ENCODE data around the gene ZACN.

ZACN gene

DNA sequence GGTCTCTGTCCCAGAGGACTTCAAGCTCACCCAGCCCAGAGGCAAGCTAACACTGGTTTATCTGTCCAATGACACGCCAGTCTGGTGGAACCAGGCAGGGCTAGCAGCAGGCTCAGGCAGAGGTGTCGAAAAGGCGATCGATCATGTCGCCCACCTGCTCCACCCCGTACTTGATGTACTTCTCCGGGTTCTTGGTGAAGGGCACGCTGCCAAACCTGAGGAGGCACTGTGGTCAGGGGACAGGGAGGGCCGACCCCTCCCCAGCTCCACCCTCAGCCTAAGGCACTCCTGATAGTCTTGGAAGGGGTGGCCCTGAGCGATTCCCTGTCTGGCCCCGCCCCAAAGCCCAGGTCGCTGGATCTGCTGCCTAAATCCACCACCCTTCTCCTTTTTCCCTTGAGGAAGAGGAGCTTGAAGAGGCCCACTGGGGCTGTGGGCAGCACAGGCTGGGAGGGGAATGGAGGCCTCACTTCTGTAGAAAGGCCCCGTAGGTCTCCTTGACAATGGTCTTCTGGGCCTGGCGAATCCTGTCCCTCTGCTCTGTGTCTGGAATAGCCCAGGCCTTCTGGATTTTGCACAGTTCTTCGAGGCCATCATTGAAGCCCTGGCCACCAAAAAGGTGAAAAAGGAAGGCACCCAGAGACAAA is 4.7 kb downstream of the ZACN start:
- H3K27ac Mint-ChIP-seq, result no peak overlapping the region

DNA sequence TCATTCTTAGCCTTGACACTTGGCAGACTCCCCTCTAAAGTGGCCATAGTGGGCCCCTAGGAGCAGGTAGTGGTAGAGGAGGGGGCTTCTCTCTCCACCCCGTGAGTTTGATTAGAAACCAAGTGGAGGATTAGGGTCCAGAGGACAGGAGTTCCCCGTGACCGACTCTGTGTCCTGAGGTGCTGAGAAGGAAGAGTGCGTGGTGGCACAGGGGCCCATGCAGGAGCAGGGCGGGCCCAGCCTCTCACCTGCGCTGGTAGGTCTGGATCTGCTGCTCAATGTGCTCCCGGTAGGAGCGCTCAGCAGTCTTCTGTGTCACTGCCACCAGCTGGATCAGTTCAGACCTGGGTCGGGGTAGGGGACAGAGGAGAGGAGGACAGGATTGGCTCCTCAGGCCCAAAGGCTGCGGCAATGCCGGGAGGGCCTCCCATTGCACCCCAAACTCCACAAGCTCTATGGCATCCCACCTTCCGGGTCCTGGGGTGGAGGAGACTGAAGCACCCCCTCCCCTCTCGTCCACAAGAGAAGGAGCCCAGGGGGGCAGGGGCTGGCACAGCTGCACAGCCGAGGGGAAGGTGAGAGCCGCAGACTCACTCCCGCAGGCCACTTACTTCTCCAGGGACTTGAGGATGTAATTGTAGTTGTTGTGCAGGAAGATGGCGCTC is 6.2 kb downstream of the ZACN start:
- H3K4me3 Mint-ChIP-seq, result no peak overlapping the region
- no peaks in the 10 kb centered on the region for H3K4me1 Mint-ChIP-seq (ENCODE audit: low read depth)
- no peaks in the 10 kb centered on the region for H3K27me3 Mint-ChIP-seq
- no peaks in the 10 kb centered on the region for H3K9me3 Mint-ChIP-seq (ENCODE audit: low read depth)
- H3K27ac Mint-ChIP-seq, result no peak overlapping the region
- H3K36me3 Mint-ChIP-seq, result no peaks in the 10 kb centered on the region

More for the DNA sequence above, 4.7 kb downstream of the ZACN start:
- no peaks in the 10 kb centered on the region for H3K9me3 Mint-ChIP-seq (ENCODE audit: low read depth)
- H3K4me1 Mint-ChIP-seq (ENCODE audit: low read depth), result peaks cover 10% of the 10 kb centered on the region
- H3K4me3 Mint-ChIP-seq, result no peak overlapping the region
- no peaks in the 10 kb centered on the region for H3K27me3 Mint-ChIP-seq
- H3K36me3 Mint-ChIP-seq, result no peaks in the 10 kb centered on the region

DNA sequence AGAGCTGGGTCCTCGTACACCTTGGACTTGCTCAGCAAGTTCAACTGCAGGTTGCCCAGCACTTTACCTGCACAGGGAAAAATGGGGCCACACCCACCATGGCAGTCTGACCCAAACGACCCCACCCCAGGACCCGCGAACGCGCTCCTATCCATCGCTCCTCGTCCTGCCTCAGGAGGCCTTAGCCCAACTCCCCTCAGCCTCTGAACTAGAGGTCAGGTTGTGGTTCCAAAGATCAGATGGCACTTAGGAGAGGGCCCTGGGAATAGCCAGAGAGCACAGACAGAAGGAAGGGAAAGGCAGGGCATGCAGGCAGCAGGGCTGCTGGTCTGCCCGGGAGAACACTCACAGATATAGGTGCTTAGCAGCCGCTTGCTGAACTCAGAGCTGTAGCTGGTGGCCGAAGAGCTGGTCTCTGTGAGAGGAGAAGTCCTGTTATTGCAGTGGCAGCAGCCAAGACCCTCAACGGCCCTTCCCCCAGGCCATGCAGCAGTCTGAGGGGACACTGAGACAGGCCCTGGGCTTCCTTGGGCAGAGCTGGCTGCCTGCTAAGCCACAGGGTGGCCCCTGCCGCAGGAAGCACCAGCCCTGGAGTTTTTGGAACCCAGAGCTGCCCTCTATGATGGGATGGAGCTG is 6.9 kb downstream of the ZACN start:
- no peaks in the 10 kb centered on the region for H3K9me3 Mint-ChIP-seq (ENCODE audit: low read depth)
- no peaks in the 10 kb centered on the region for H3K36me3 Mint-ChIP-seq
- no peaks in the 10 kb centered on the region for H3K4me1 Mint-ChIP-seq (ENCODE audit: low read depth)
- H3K27ac Mint-ChIP-seq, result no peak overlapping the region
- H3K27me3 Mint-ChIP-seq, result no peaks in the 10 kb centered on the region
- H3K4me3 Mint-ChIP-seq, result no peak overlapping the region

DNA sequence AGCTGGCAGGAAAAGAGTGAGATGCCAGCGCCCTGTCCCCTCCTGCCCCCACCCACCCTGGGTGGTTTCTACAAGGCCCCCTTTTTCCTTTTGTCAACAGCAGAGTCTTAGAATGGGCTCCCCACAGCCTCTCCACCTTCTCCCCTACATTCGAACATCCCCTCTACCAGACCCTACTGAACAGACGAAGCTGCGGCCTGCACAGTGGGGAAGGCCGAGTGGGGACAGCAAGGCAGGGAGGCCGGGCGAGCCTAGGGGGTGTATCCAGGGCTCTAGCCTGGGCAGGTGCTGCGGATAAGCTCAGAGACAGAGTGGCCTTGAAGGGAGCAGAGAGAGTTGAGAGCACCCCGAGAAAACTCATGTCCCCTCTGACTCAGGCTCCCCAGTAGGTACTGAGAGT is 7.4 kb downstream of the ZACN start:
- H3K4me1 Mint-ChIP-seq (ENCODE audit: low read depth), result no peaks in the 10 kb centered on the region
- H3K27me3 Mint-ChIP-seq, result no peaks in the 10 kb centered on the region
- no peak overlapping the region for H3K27ac Mint-ChIP-seq
- no peaks in the 10 kb centered on the region for H3K36me3 Mint-ChIP-seq
- no peak overlapping the region for H3K4me3 Mint-ChIP-seq
- no peaks in the 10 kb centered on the region for H3K9me3 Mint-ChIP-seq (ENCODE audit: low read depth)

DNA sequence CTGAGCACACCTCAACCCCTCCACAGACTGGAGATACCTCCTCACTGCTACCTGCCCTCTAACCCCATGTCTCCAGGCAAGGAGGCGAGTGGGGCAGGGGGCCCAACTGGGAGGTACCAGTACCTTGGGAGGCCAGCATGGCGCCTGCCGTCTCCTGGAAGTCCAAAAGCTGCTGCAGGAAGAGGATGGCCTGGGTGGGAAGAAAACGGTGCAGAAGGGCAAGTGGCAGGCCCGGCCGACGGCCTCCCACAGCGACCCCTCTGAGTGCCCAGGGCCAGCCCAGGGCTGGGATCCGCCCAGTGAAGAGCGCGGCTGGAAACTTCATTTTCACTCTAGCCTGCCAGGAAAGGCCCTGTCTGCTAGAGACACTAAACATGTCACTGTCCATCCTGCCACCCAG is 8.5 kb downstream of the ZACN start:
- H3K36me3 Mint-ChIP-seq, result no peaks in the 10 kb centered on the region
- peaks cover 4% of the 10 kb centered on the region for H3K4me1 Mint-ChIP-seq (ENCODE audit: low read depth)
- no peaks in the 10 kb centered on the region for H3K27me3 Mint-ChIP-seq
- no peaks in the 10 kb centered on the region for H3K9me3 Mint-ChIP-seq (ENCODE audit: low read depth)
- no peak overlapping the region for H3K27ac Mint-ChIP-seq
- H3K4me3 Mint-ChIP-seq, result no peak overlapping the region

DNA sequence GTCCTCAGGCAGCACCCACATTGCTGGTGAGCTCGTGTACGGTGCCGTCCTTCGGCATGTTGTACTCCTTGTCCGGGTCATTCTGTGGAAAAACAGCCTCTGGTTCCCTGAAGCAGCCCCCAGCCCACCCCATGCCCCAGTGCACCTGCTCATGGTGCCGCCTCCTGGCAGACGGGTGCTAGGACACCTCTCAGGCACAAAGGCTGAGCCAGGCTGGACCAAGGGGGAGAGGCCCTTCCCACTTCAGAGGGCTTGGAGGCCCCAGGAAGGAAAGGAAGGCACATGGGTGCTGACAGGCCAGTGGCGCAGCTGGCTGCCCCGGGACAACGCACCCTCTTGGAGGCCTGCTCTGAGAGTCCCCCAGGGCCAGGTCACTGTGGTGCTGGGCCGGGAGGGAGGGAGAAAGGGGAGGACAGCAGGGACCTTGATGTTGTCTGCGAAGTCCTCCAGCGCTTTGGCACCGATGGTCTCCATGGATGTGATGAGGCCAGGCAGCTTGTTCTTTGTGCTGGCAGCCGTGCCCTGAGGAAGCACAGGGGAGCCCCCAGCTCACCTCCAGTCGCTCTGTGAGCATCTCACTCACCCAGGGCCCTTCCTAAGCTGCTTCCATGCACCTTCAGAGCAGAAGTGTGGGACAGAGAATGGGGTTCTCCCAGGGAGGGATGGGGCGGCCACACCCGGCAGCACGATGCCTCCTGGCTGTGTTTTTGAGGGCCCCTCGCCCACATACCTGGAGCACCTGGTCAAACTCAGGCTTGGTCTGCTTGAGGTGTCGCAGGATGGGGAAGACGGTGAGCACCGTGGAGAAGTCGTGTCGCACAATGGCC is 9.3 kb downstream of the ZACN start:
- no peaks in the 10 kb centered on the region for H3K9me3 Mint-ChIP-seq (ENCODE audit: low read depth)
- H3K36me3 Mint-ChIP-seq, result no peaks in the 10 kb centered on the region
- H3K27ac Mint-ChIP-seq, result no peak overlapping the region
- peaks cover 4% of the 10 kb centered on the region for H3K4me1 Mint-ChIP-seq (ENCODE audit: low read depth)
- no peak overlapping the region for H3K4me3 Mint-ChIP-seq
- no peaks in the 10 kb centered on the region for H3K27me3 Mint-ChIP-seq

DNA sequence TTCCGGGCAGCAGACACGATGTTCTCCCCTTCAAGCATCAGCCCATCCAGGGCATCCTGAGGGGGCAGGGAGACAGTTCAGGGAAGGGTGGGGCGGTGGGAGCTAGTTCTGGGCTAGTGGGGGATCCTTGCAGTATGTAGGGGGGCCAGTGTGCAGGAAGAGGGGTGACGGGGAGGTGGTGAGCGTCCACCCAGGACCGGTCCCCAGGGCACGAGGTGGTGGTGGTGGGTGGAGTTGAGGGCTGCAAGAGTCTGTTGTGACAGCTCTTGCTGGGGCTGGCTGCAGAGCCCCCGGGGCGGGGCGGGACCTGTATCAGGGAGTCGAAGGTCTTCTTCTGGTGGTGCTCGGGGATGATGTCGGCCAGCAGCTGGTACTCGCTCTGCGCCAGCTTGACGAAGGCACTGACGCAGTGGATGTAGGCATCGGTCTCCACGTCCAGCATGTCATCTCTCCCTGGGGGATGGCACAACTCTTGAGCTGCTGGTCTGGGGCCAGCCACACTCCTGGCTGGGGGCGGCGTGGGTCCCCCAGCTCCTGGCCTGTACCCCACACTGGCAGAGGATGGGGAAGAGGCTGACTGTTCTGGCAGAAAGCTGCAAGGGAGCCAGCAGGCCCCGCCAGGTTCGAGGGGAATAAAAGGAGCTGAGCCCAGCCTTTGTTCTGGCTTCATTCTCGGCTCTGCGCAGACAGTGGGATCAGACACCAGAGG is 10.0 kb downstream of the ZACN start:
- Mint-ChIP-seq H3K36me3 (no peaks in the 10 kb centered on the region), H3K27ac (no peak overlapping the region), H3K27me3 (no peaks in the 10 kb centered on the region), H3K4me1 (ENCODE audit: low read depth) (peaks cover 4% of the 10 kb centered on the region), H3K4me3 (no peak overlapping the region), H3K9me3 (ENCODE audit: low read depth) (no peaks in the 10 kb centered on the region)

DNA sequence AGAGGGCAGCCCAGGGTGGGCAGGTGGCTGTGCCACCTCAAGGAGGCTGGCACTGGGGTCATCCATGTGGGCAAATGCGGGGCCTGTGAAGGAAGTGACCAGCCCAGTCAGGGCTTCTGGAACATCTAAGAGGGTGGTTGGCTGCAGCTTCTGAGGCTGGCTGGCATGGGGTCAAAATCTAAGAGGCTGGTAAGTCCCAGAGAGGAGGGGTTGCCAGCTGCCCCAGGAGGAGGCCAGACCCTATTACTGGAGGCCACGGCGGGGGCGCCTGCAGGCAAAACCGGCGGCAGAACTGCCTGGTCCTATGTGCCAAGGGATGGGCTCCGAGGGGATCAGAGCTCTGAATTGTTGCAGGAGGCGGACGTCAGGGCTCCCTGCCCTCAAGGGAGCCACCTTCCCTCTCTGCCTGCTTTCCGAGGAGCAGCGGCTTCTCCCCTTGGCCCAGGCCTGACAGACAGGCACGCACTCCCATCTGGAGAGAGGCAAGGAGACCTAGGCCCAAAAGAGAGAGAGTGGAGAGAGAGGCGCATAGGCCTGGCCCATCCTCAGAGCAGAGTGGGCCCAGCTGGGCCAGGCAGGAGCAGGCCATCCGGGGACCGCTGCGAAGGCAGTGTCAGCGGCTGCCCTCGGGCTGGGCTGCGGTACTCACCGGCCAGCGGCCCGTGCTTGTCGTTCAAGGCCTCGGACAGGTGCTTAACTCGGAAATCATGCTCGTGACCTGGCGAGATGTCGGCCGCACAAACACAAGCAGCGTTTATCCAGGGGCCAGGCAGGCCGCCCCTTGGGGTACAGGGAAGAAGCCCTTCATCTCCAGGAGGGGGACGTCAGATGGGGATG is 10.9 kb downstream of the ZACN start:
- Mint-ChIP-seq H3K27me3 (no peaks in the 10 kb centered on the region), H3K36me3 (no peaks in the 10 kb centered on the region)

DNA sequence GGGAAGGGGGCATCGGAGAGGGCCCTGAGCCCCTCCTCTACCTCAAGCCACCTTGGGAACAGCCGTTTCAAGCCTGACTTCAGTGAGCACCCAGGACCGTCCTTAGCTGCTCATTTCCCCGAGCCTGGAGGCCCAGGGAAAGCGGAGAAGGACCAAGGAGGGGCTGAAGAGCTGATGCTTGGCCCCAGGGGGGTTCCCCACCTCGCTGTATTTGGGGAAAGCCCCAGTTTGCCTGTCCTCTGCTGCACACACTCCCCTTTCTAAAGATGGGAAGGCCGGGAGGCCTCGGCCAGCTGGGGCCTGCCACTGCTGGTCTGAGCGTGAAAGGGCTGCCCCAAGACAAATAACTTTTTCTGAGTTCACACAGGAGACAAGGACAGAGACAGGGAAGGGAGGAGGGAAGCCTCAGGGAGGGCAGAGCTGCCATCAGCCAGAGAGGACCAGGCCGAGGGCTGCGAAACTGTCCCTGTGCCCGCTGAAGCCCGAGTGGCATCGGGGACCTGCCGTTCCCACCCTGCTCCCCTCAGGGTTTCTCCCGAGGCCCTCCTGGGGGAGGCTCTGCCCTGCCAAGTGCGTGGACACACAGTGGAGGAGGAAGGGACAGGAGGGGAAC is 11.6 kb downstream of the ZACN start:
- Mint-ChIP-seq H3K9me3 (ENCODE audit: low read depth) (no peaks in the 10 kb centered on the region), H3K27me3 (no peaks in the 10 kb centered on the region), H3K4me1 (ENCODE audit: low read depth) (peaks cover 4% of the 10 kb centered on the region), H3K36me3 (no peaks in the 10 kb centered on the region), H3K4me3 (no peak overlapping the region), H3K27ac (no peak overlapping the region)

More for the DNA sequence above, 10.9 kb downstream of the ZACN start:
- Mint-ChIP-seq H3K9me3 (ENCODE audit: low read depth) (no peaks in the 10 kb centered on the region), H3K4me3 (no peak overlapping the region), H3K4me1 (ENCODE audit: low read depth) (peaks cover 4% of the 10 kb centered on the region), H3K27ac (no peak overlapping the region)

DNA sequence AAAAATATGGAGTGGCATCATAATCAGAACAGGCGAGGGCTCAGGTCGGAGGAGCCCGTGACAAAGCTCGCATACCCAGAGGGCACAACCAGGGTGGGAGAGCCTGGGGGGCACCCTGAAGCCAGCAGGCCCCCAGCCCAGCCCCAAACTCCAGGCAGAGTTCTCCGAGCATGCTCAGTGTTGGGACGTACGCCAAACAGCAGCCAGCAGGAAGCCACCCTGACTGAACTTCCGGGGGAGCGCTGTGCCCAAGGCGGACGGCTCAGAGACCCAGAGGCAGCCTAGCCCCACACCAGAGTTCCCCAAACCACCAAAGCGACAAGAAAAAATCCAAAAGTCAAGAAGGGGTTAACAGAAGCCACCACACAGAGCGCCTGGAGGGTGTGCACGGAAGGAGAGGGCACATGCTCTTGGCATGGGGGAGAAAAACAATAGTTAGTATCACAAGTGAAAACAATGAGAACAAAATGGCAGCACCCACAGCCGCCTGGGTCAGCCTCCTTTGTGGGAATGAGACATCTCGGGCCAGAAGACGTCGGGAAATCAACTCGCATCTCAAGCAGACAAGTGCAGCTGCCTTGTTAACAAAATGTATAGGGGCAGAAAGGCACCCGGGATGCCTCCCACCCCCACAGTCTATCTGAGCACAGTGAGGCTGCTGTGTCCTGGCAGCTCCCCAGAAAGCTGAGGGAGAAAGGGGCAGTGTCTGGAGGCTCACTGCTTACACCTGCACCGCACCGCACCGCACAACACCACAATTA is 12.7 kb downstream of the ZACN start:
- Mint-ChIP-seq H3K27me3 (no peaks in the 10 kb centered on the region), H3K36me3 (peaks cover 2% of the 10 kb centered on the region), H3K9me3 (ENCODE audit: low read depth) (no peaks in the 10 kb centered on the region), H3K4me1 (ENCODE audit: low read depth) (peaks cover 4% of the 10 kb centered on the region), H3K4me3 (peak overlapping the region; percentile 61), H3K27ac (peak overlapping the region; percentile 90)

DNA sequence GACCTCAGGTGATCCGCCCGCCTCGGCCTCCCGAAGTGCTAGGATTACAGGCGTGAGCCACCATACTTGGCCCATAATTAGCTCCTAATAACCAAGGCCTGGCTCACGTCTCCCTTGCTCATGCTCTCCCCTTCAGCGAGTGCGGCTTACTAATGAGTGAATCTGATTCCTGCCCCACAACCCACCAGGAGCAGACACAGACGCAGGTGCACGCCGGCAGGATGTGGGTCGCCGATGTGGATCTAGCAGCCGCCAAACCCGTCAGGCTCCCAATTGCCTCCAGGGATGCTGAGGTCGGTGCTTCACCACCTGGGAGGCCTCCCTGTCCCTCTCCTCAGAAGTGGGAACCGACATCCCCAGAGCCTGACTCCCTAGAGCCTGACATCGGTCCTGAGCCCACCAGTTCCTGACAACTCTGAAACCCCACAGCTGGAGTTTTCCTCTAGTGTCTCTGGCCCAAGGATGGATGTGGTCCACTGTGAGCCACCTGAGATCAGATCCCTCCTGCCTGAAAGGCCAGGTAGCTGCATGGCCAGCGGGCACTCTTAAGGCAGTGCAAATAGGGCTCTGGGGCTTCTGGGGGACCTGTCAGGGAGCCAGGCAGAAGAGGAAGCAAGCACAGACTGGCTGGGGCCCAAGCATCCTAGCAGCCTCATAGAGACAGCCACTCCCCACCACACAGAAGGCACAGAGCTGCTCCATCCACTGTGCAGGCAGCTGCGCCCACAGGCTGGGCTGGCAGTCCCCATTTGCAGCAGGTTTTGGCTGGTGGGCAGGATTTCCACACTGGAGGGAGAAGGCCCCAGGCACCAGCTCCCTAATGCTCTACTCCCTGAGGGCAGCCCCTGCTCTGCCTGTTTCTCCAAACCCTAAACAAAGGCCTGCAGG is 13.8 kb downstream of the ZACN start:
- no peaks in the 10 kb centered on the region for H3K9me3 Mint-ChIP-seq (ENCODE audit: low read depth)
- no peaks in the 10 kb centered on the region for H3K27me3 Mint-ChIP-seq
- H3K4me3 Mint-ChIP-seq, result no peak overlapping the region
- H3K36me3 Mint-ChIP-seq, result peaks cover 2% of the 10 kb centered on the region
- H3K27ac Mint-ChIP-seq, result no peak overlapping the region
- H3K4me1 Mint-ChIP-seq (ENCODE audit: low read depth), result peaks cover 4% of the 10 kb centered on the region

DNA sequence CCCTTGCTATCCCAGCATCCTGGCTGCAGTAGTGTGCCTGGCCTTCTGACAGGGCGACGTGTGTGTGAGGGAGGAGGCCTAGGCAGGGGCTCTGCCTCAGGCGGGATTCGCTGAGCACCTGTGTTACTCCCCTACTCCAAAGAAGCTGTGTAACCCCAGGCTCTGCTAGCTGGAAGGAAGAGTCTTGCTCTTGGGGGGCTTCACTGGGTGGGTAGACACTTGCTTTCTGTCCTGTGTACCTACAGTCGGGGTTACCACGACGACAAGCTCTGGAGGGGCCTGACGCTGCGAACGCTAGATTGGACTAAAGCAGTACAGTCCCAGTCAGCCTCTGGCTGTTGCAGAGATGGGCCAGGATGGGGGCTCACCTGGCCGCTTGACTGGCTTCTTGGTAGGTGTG is 15.1 kb downstream of the ZACN start:
- Mint-ChIP-seq H3K27me3 (no peaks in the 10 kb centered on the region), H3K27ac (no peak overlapping the region), H3K9me3 (ENCODE audit: low read depth) (no peaks in the 10 kb centered on the region), H3K36me3 (peaks cover 2% of the 10 kb centered on the region), H3K4me3 (no peak overlapping the region), H3K4me1 (ENCODE audit: low read depth) (peaks cover 4% of the 10 kb centered on the region)
